CD14-positive monocyte (primary cell): ENCODE measurements around the gene SYTL3. TPM values are rescaled to one million over a fixed set of nuclear protein-coding genes. Genes with fewer than 3 reads are reported as not detected.

ENCODE experiments used
- DNase-seq, 3 donors: peaks; one replicate each; pipeline ENCODE4 v3.0.0-alpha.2; 2011 to 2022
- H2AFZ ChIP-seq: 2 replicates; pipeline ENCODE4 v1.6.0; 2012; ENCODE audit warnings: mild to moderate bottlenecking, low read depth, low read length, inconsistent platforms; ENCODE audit not compliant: insufficient read depth, poor library complexity, severe bottlenecking
- H3K27ac ChIP-seq, 2 donors: 1 replicate in 1 of 2; 2 replicates in 1 of 2; pipeline ENCODE4 v1.5.1; 2012 to 2013; ENCODE audit warnings: low read length in 2 of 2, control low read depth in 1 of 2, inconsistent platforms in 1 of 2, low read depth in 1 of 2, mild to moderate bottlenecking in 1 of 2
- H3K27me3 ChIP-seq, 2 donors: one replicate each; pipeline versions ENCODE4 v1.6.0 to v1.6.1; 2011 to 2013; ENCODE audit warnings: low read length in 2 of 2; ENCODE audit not compliant: control insufficient read depth in 2 of 2, insufficient read depth in 2 of 2
- H3K36me3 ChIP-seq, 2 donors: replicated peaks in 1 of 2; 1 replicate in 1 of 2; 2 replicates in 1 of 2; pipeline versions ENCODE4 v1.5.1 to v1.6.1; 2012 to 2013; ENCODE audit warnings: low read length in 2 of 2, control low read depth in 1 of 2, inconsistent platforms in 1 of 2, mild to moderate bottlenecking in 1 of 2; ENCODE audit not compliant: insufficient read depth in 2 of 2, control insufficient read depth in 1 of 2
- H3K4me1 ChIP-seq, 2 donors: 1 replicate in 1 of 2; 2 replicates in 1 of 2; pipeline versions ENCODE4 v1.5.1 to v1.6.1; 2012 to 2013; ENCODE audit warnings: low read length in 2 of 2, control low read depth in 1 of 2, inconsistent platforms in 1 of 2, mild to moderate bottlenecking in 1 of 2, moderate library complexity in 1 of 2; ENCODE audit not compliant: insufficient read depth in 2 of 2, control insufficient read depth in 1 of 2
- H3K4me2 ChIP-seq: replicated peaks from 2 replicates; pipeline ENCODE3; 2012; ENCODE audit warnings: low read length, moderate library complexity, mild to moderate bottlenecking; ENCODE audit not compliant: poor library complexity, severe bottlenecking; ENCODE audit errors: extremely low read depth
- H3K4me3 ChIP-seq, 3 experiments: fragments of 200-600 bp in 1 of 3; sonication (generic) in 1 of 3; replicated peaks in 1 of 3; 1 replicate in 2 of 3; 2 replicates in 1 of 3; pipeline ENCODE4 v1.5.1; 2011 to 2013; ENCODE audit warnings: low read length in 3 of 3, mild to moderate bottlenecking in 3 of 3, control low read depth in 2 of 3, low read depth in 2 of 3, inconsistent platforms in 1 of 3, moderate library complexity in 1 of 3
- H3K79me2 ChIP-seq: 2 replicates; pipeline ENCODE4 v1.6.0; 2012; ENCODE audit warnings: mild to moderate bottlenecking, control low read depth, inconsistent platforms, low read length, moderate library complexity; ENCODE audit not compliant: insufficient read depth
- H3K9ac ChIP-seq: 2 replicates; pipeline ENCODE4 v1.6.0; 2017; ENCODE audit warnings: low read length, mild to moderate bottlenecking; ENCODE audit not compliant: insufficient read depth, poor library complexity, severe bottlenecking
- H3K9me3 ChIP-seq, 2 donors: replicated peaks in 1 of 2; 1 replicate in 1 of 2; 2 replicates in 1 of 2; pipeline versions ENCODE4 v1.5.1 to v1.6.1; 2012 to 2013; ENCODE audit warnings: low read length in 2 of 2, control low read depth in 1 of 2; ENCODE audit not compliant: control insufficient read depth in 1 of 2, insufficient read depth in 1 of 2
- H4K20me1 ChIP-seq: 2 replicates; pipeline ENCODE4 v1.6.0; 2012; ENCODE audit warnings: mild to moderate bottlenecking, low read length, control low read depth, moderate library complexity; ENCODE audit not compliant: insufficient read depth
- H3K27ac Mint-ChIP-seq, 7 donors: one replicate each; pipeline ENCODE4 v1.8.0; 2020; ENCODE audit warnings: mild to moderate bottlenecking in 7 of 7, mixed read lengths in 7 of 7, moderate library complexity in 6 of 7, inconsistent platforms in 2 of 7
- H3K27me3 Mint-ChIP-seq, 3 donors: one replicate each; pipeline ENCODE4 v1.8.0; 2021 to 2022; ENCODE audit warnings: low read depth in 3 of 3, mild to moderate bottlenecking in 3 of 3, mixed read lengths in 3 of 3, moderate library complexity in 3 of 3, inconsistent platforms in 1 of 3
- H3K36me3 Mint-ChIP-seq, 2 donors: one replicate each; pipeline ENCODE4 v1.8.0; 2020; ENCODE audit warnings: mixed read lengths in 2 of 2, inconsistent platforms in 1 of 2, mild to moderate bottlenecking in 1 of 2
- H3K4me1 Mint-ChIP-seq: one replicate; pipeline ENCODE4 v1.8.0; 2020; ENCODE audit warnings: mild to moderate bottlenecking, mixed read lengths
- H3K4me3 Mint-ChIP-seq, 2 donors: one replicate each; pipeline ENCODE4 v1.8.0; 2020; ENCODE audit warnings: mild to moderate bottlenecking in 2 of 2, mixed read lengths in 2 of 2, moderate library complexity in 1 of 2
- H3K9me3 Mint-ChIP-seq, 7 donors: one replicate each; pipeline ENCODE4 v1.8.0; 2020 to 2022; ENCODE audit warnings: mixed read lengths in 7 of 7, mild to moderate bottlenecking in 6 of 7, moderate library complexity in 6 of 7, inconsistent platforms in 2 of 7
- WGBS: methylation state at CpG from one replicate; pipeline ENCODE4 v1.1.5; 2013; ENCODE audit warnings: missing lambda C conversion rate; ENCODE audit not compliant: insufficient coverage; 5-methylcytosine and 5-hydroxymethylcytosine counted together
- intact Hi-C, 2 donors: fragments of 100-400 bp; cut with micrococcal nuclease; formaldehyde crosslinking; loops; one replicate each; pipeline versions ENCODE4 v1.15.0 to v1.15.1; 2023
- polyA plus RNA-seq, 3 donors: library from polyadenylated mRNA; depleted of rRNA in 1 of 3; unstranded in 2 of 3; stranded (reverse) in 1 of 3; fragments of 300-500 nt in 2 of 3; fragments of >200 nt in 1 of 3; fragmentation: Illumina TruSeq in 2 of 3; gene quantifications; 1 replicate in 2 of 3; 2 replicates in 1 of 3; pipeline ENCODE4 v1.2.3, GENCODE V29; 2012 to 2021
- TF ChIP-seq, protein P1 (sequence below): fragments of 200-600 bp; IDR thresholded peaks from one replicate; pipeline ENCODE4 v1.8.0; 2022; ENCODE audit warnings: antibody characterized with exemption, mild to moderate bottlenecking

The SYTL3 gene
- polyA plus RNA-seq, 3 donors = 14.6 to 18.7 (median 14.8) TPM

GRCh38 chr6:158629367-158630221 lies 20.3 kb upstream of the SYTL3 start:
- Histone ChIP-seq H2AFZ (no peak overlapping the region), H3K9me3 (no peaks in the 10 kb centered on the region), H3K27ac (peak overlapping the region in 1 of 2 donors; percentile 57), H3K4me3 (no peak overlapping the region), H3K36me3 (peaks cover 74 to 95% of the 10 kb centered on the region in 2 donors), H3K9ac (no peak overlapping the region), H3K79me2 (no peaks in the 10 kb centered on the region), H3K4me2 (no peak overlapping the region), H4K20me1 (peaks cover 48% of the 10 kb centered on the region), H3K27me3 (no peaks in the 10 kb centered on the region), H3K4me1 (peaks cover 3 to 12% of the 10 kb centered on the region in 2 donors)
- 88% methylated on average over 12 of the region's 20 CpGs for WGBS
- no peaks in the 10 kb centered on the region for H3K9me3 Mint-ChIP-seq
- peaks cover 0 to 2% (median 0%) of the 10 kb centered on the region in 3 donors for H3K27me3 Mint-ChIP-seq
- TF ChIP-seq, protein P1, sequence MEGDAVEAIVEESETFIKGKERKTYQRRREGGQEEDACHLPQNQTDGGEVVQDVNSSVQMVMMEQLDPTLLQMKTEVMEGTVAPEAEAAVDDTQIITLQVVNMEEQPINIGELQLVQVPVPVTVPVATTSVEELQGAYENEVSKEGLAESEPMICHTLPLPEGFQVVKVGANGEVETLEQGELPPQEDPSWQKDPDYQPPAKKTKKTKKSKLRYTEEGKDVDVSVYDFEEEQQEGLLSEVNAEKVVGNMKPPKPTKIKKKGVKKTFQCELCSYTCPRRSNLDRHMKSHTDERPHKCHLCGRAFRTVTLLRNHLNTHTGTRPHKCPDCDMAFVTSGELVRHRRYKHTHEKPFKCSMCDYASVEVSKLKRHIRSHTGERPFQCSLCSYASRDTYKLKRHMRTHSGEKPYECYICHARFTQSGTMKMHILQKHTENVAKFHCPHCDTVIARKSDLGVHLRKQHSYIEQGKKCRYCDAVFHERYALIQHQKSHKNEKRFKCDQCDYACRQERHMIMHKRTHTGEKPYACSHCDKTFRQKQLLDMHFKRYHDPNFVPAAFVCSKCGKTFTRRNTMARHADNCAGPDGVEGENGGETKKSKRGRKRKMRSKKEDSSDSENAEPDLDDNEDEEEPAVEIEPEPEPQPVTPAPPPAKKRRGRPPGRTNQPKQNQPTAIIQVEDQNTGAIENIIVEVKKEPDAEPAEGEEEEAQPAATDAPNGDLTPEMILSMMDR = peak; percentile 16
- no peak for DNase-seq
- intact Hi-C loops = loop anchor here in 1 of 2 donors (5.0 kb wide), 1 partner anchor 63 kb away; no protein-coding TSS in a partner anchor
- H3K36me3 Mint-ChIP-seq = peaks cover 66 to 85% of the 10 kb centered on the region in 2 donors
- no peak overlapping the region for H3K4me3 Mint-ChIP-seq
- peak overlapping the region in 5 of 7 donors; percentile 25 to 80 (median 62) for H3K27ac Mint-ChIP-seq
- H3K4me1 Mint-ChIP-seq = peaks cover 13% of the 10 kb centered on the region

DNA sequence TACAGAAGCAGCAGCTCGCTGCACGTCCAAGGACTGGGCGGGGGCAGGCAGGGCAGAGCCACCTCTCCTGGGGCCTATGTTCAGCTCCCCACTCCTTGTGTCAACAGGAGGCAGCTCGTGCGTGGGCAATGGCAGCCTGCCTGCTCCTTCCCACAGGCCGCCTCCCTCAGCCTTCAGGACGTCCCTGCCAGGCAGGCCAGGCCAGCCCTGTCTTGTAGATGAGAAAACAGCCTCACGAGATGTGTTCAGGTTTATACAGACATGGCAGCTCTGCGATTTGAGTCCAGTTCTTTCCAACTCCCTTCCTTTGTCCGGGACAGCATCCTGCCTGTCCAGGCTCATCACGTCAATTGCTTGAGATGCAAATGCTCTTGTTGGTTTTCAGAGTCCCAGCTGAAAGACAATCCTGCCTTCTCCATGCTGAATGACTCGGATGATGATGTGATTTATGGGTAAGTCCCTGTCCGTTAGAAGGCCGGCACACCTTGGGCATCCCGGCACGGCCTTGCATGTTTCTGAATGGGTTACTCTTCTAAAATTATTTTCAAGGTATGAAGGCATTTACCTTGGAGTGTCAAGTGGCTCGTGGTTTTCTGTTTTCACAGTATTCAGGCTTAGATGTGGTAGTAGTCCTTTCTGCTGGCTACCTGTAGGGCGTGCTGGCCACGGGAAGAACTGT lies 18.8 kb upstream of the SYTL3 start:
- no peaks in the 10 kb centered on the region for H3K27me3 ChIP-seq
- Mint-ChIP-seq H3K36me3 (peaks cover 68 to 86% of the 10 kb centered on the region in 2 donors), H3K27ac (peak overlapping the region; percentile 48 to 83 (median 80)), H3K9me3 (no peaks in the 10 kb centered on the region), H3K27me3 (peaks cover 0 to 2% (median under 1%) of the 10 kb centered on the region in 3 donors), H3K4me1 (peaks cover 13% of the 10 kb centered on the region), H3K4me3 (no peak overlapping the region)
- TF ChIP-seq, protein P1 = no peak
- no peak overlapping the region for H3K4me2 ChIP-seq
- peaks cover 70 to 94% of the 10 kb centered on the region in 2 donors for H3K36me3 ChIP-seq
- DNase-seq = no peak
- no peaks in the 10 kb centered on the region for H3K9me3 ChIP-seq
- no peaks in the 10 kb centered on the region for H3K79me2 ChIP-seq
- peaks cover 3 to 12% of the 10 kb centered on the region in 2 donors for H3K4me1 ChIP-seq
- 96% methylated on average over 14 of the region's 19 CpGs for WGBS
- no peak overlapping the region for H3K9ac ChIP-seq
- H3K27ac ChIP-seq = peak overlapping the region in 1 of 2 donors; percentile 67
- no peak overlapping the region for H3K4me3 ChIP-seq
- no peak overlapping the region for H2AFZ ChIP-seq
- intact Hi-C loops = loop anchor here in 1 of 2 donors (5.0 kb wide), 1 partner anchor 61 kb away; no protein-coding TSS in a partner anchor
- H4K20me1 ChIP-seq = peaks cover 59% of the 10 kb centered on the region
